NOMO-1 treated with DMSO at 0.1 percent for 48 hours (cell line): ENCODE results near the gene WWC1.
A peak's percentile ranks its signal among the peaks of the same experiment; 100 is the strongest.
"Not testable (repeated sequence)": the region's sequence is repeated elsewhere in the genome, so short reads cannot be mapped to it uniquely, and the experiment has no call there.

Experiments used
- DNase-seq: peaks from one replicate; lab custom pipeline; 2025; ENCODE audit not compliant: unreplicated experiment; lab: John Stamatoyannopoulos, UW

Gene WWC1

GRCh38 chr5:168329302-168329701, 37.9 kb downstream of the WWC1 start:
- DNase-seq: no peak

GRCh38 chr5:168332042-168332441, 40.6 kb downstream of the WWC1 start:
- DNase-seq: no peak

GRCh38 chr5:168334280-168334679, 42.8 kb downstream of the WWC1 start:
- DNase-seq: no peak

- no peak for DNase-seq
These were observed 43.2 kb downstream of the WWC1 start for GRCh38 chr5:168334695-168335094.

GRCh38 chr5:168337361-168337760, 45.9 kb downstream of the WWC1 start:
- no peak for DNase-seq

GRCh38 chr5:168339109-168339771, 47.8 kb downstream of the WWC1 start:
- no peak for DNase-seq

- DNase-seq: not testable (repeated sequence)
These were observed 48.3 kb downstream of the WWC1 start for GRCh38 chr5:168339772-168340140.

GRCh38 chr5:168340487-168340886, 49.0 kb downstream of the WWC1 start:
- DNase-seq: no peak

- DNase-seq: no peak
These were observed 49.7 kb downstream of the WWC1 start for GRCh38 chr5:168341178-168341577.

GRCh38 chr5:168342151-168342825, 50.8 kb downstream of the WWC1 start:
- no peak for DNase-seq

- DNase-seq: no peak
These were observed 51.5 kb downstream of the WWC1 start for GRCh38 chr5:168342985-168343384.

- DNase-seq: no peak
These were observed 55.0 kb downstream of the WWC1 start for GRCh38 chr5:168346417-168346816.

GRCh38 chr5:168347368-168348083, 56.1 kb downstream of the WWC1 start:
- DNase-seq: peak; percentile 37

GRCh38 chr5:168348084-168348414, 56.6 kb downstream of the WWC1 start:
- no peak for DNase-seq

- DNase-seq: no peak
These were observed 58.9 kb downstream of the WWC1 start for GRCh38 chr5:168350315-168350714.

- DNase-seq: no peak
These were observed 61.9 kb downstream of the WWC1 start for GRCh38 chr5:168353216-168353957.

- no peak for DNase-seq
These were observed 63.0 kb downstream of the WWC1 start for GRCh38 chr5:168354397-168354796.

GRCh38 chr5:168356171-168356570, 64.7 kb downstream of the WWC1 start:
- no peak for DNase-seq

- DNase-seq: no peak
These were observed 65.1 kb downstream of the WWC1 start for GRCh38 chr5:168356592-168356991.

GRCh38 chr5:168357876-168358275, 66.4 kb downstream of the WWC1 start:
- no peak for DNase-seq

- no peak for DNase-seq
These were observed 68.5 kb downstream of the WWC1 start for GRCh38 chr5:168359820-168360460.
